HepG2 (cell line): ENCODE measurements around the gene PLD1. TPM values are rescaled to one million over a fixed set of nuclear protein-coding genes. Genes with fewer than 3 reads are reported as not detected.
A peak's percentile ranks its signal among the peaks of the same experiment; 100 is the strongest.

ENCODE experiments used
- ARHGAP35 ChIP-seq: sonication (generic); formaldehyde crosslinking; IDR thresholded peaks from 2 replicates; pipeline ENCODE4 v1.9.0; 2022; ENCODE audit warnings: mild to moderate bottlenecking, inconsistent platforms, moderate library complexity, missing genetic modification reagents, borderline replicate concordance
- ARID3A ChIP-seq: IDR thresholded peaks from 2 replicates; pipeline ENCODE4 v1.6.1; 2012; ENCODE audit warnings: low read depth, low read length, improper control_type of control experiment
- ELF3 ChIP-seq: IDR thresholded peaks from 2 replicates; pipeline ENCODE4 v1.6.1; 2016; ENCODE audit warnings: missing genetic modification reagents, missing compliant biosample characterization
- EP300 ChIP-seq, 3 experiments: sonication (generic) in 1 of 3; formaldehyde crosslinking in 1 of 3; IDR thresholded peaks; 2 replicates each; pipeline versions ENCODE4 v1.5.1 to v1.6.1; 2011 to 2020; ENCODE audit warnings: low read depth in 2 of 3, low read length in 2 of 3, borderline replicate concordance in 1 of 3, improper control_type of control experiment in 1 of 3, mild to moderate bottlenecking in 1 of 3, missing genetic modification reagents in 1 of 3, moderate library complexity in 1 of 3
- FOXA3 ChIP-seq: IDR thresholded peaks from 2 replicates; pipeline ENCODE4 v1.6.1; 2016; ENCODE audit warnings: missing genetic modification reagents, missing compliant biosample characterization
- FOXP4 ChIP-seq: sonication (generic); formaldehyde crosslinking; IDR thresholded peaks from 2 replicates; pipeline ENCODE4 v1.4.0; 2020; ENCODE audit warnings: missing genetic modification reagents
- GATAD2A ChIP-seq: IDR thresholded peaks from 2 replicates; pipeline ENCODE4 v1.6.1; 2016
- MED1 ChIP-seq: sonication (generic); formaldehyde crosslinking; IDR thresholded peaks from 2 replicates; pipeline ENCODE4 v1.4.0; 2020; ENCODE audit warnings: missing genetic modification reagents
- NCOA2 ChIP-seq: sonication (generic); formaldehyde crosslinking; IDR thresholded peaks from 2 replicates; pipeline ENCODE4 v1.8.0; 2022; ENCODE audit warnings: inconsistent platforms
- PAX8 ChIP-seq: sonication (generic); formaldehyde crosslinking; IDR thresholded peaks from 2 replicates; pipeline ENCODE4 v1.8.0; 2022; ENCODE audit warnings: mild to moderate bottlenecking, missing genetic modification reagents, borderline replicate concordance
- RBAK ChIP-seq: sonication (generic); formaldehyde crosslinking; IDR thresholded peaks from 2 replicates; pipeline ENCODE4 v1.5.1; 2020; ENCODE audit warnings: mild to moderate bottlenecking, missing genetic modification reagents
- RXRB ChIP-seq: IDR thresholded peaks from 2 replicates; pipeline ENCODE4 v1.6.1; 2016; ENCODE audit warnings: borderline replicate concordance, missing genetic modification reagents, missing compliant biosample characterization
- SMC3 ChIP-seq: IDR thresholded peaks from 2 replicates; pipeline ENCODE4 v1.6.1; 2011; ENCODE audit warnings: low read length, improper control_type of control experiment
- SSRP1 ChIP-seq: IDR thresholded peaks from 2 replicates; pipeline ENCODE4 v1.6.1; 2016; ENCODE audit warnings: control low read depth
- ZGPAT ChIP-seq: IDR thresholded peaks from 2 replicates; pipeline ENCODE4 v1.6.1; 2016; ENCODE audit warnings: mild to moderate bottlenecking
- ZNF574 ChIP-seq: sonication (generic); formaldehyde crosslinking; IDR thresholded peaks from 2 replicates; pipeline ENCODE4 v1.4.0; 2020; ENCODE audit warnings: missing genetic modification reagents
- ZNF605 ChIP-seq: sonication (generic); formaldehyde crosslinking; IDR thresholded peaks from 2 replicates; pipeline ENCODE4 v1.8.0; 2022; ENCODE audit warnings: mild to moderate bottlenecking, missing genetic modification reagents
- ZNF75D ChIP-seq: sonication (generic); formaldehyde crosslinking; IDR thresholded peaks from 2 replicates; pipeline ENCODE4 v1.8.1; 2023; ENCODE audit warnings: missing genetic modification reagents, mild to moderate bottlenecking, borderline replicate concordance
- ZSCAN12 ChIP-seq: sonication (generic); formaldehyde crosslinking; IDR thresholded peaks from 2 replicates; pipeline ENCODE4 v1.9.0; 2021; ENCODE audit warnings: mild to moderate bottlenecking, missing genetic modification reagents
- polyA plus RNA-seq, 8 experiments: library from polyadenylated mRNA; depleted of rRNA in 3 of 8; stranded (reverse) in 7 of 8; unstranded in 1 of 8; fragments of >200 nt; fragmentation: Illumina TruSeq in 4 of 8; extraction: Trizol in 4 of 8; gene quantifications; 2 replicates each; pipeline versions ENCODE4 v1.2.1 to v1.2.3, GENCODE V29; 2011 to 2016; ENCODE audit warnings: low read depth in 4 of 8, missing spikeins in 1 of 8, mixed read lengths in 1 of 8; ENCODE audit not compliant: insufficient read depth in 1 of 8
- total RNA-seq, 5 experiments: library from RNA; depleted of rRNA; stranded (reverse); fragments of >200 nt; fragmentation: Illumina TruSeq; extraction: Trizol; gene quantifications; 2 replicates each; pipeline ENCODE4 v1.2.3, GENCODE V29; 2016; ENCODE audit warnings: low read depth in 1 of 5

Gene PLD1
- total and polyA plus RNA-seq, 2 of the 13 experiments (the other 11 are each of a cell fraction or from before 2014, with no cell fraction given), result 27.1 to 59.4 TPM

- peak; percentile 42; the same call in 1 of the 2 replicates for TF ChIP-seq ZGPAT (CRISPR knock-in tag)
- TF ChIP-seq ZSCAN12 (CRISPR knock-in tag), result no peak
- TF ChIP-seq ARHGAP35, result no peak
- TF ChIP-seq RXRB (CRISPR knock-in tag), result 0 out of 2 replicates have a peak, but pooled peaks have one; percentile 36
- TF ChIP-seq SSRP1 (CRISPR knock-in tag), result 0 out of 2 replicates have a peak, but pooled peaks have one; percentile 33
- TF ChIP-seq ELF3 (CRISPR knock-in tag), result peak; percentile 15; the same call in 1 of the 2 replicates
- TF ChIP-seq ZNF574 (CRISPR knock-in tag), result no peak
- TF ChIP-seq EP300 (IDR thresholded peaks at IDR 0.05; ENCODE audit: low read depth in 2 of 2, low read length in 2 of 2), result peak in 1 of 2 experiments; percentile 65; a peak in 1 of 4 replicates
- no peak for TF ChIP-seq EP300 (CRISPR knock-in tag; IDR thresholded peaks at IDR 0.05; ENCODE audit: borderline replicate concordance)
- peak; percentile 21; the same call in 1 of the 2 replicates for TF ChIP-seq FOXP4 (CRISPR knock-in tag)
- TF ChIP-seq FOXA3 (CRISPR knock-in tag), result peak; percentile 52; the same call in 1 of the 2 replicates
- peak; percentile 81 for TF ChIP-seq NCOA2
- TF ChIP-seq ZNF75D, result no peak
- TF ChIP-seq ARID3A, result peak; percentile 63
- no peak for TF ChIP-seq ZNF605 (CRISPR knock-in tag)
- TF ChIP-seq RBAK (CRISPR knock-in tag), result no peak
- TF ChIP-seq PAX8, result no peak
- TF ChIP-seq MED1 (CRISPR knock-in tag), result peak; percentile 66
- TF ChIP-seq SMC3, result peak; percentile 43; the same call in 1 of the 2 replicates
- TF ChIP-seq GATAD2A, result peak; percentile 51
Observed at GRCh38 chr3:171833789-171834460, 23.6 kb upstream of the PLD1 start (continued).
